Skeletal muscle tissue (tissue), 4 donors: ENCODE results near the gene KRT14. TPM values are rescaled to one million over a fixed set of nuclear protein-coding genes. Genes with fewer than 3 reads are reported as not detected.

Experiments used
- H3K27ac ChIP-seq: one replicate; pipeline ENCODE4 v1.7.0; 2013; ENCODE audit warnings: mild to moderate bottlenecking, low read depth, low read length, inconsistent platforms
- H3K27me3 ChIP-seq, 3 donors: one replicate each; pipeline ENCODE4 v1.7.0; 2013; ENCODE audit warnings: low read length in 3 of 3; ENCODE audit not compliant: control insufficient read depth in 3 of 3, insufficient read depth in 3 of 3
- H3K36me3 ChIP-seq, 3 donors: one replicate each; pipeline ENCODE4 v1.7.0; 2013; ENCODE audit warnings: low read length in 3 of 3; ENCODE audit not compliant: control insufficient read depth in 3 of 3, insufficient read depth in 3 of 3
- H3K4me1 ChIP-seq, 3 donors: one replicate each; pipeline ENCODE4 v1.7.0; 2013; ENCODE audit warnings: low read length in 3 of 3, mild to moderate bottlenecking in 3 of 3; ENCODE audit not compliant: control insufficient read depth in 3 of 3, insufficient read depth in 3 of 3
- H3K4me3 ChIP-seq, 3 donors: one replicate each; pipeline ENCODE4 v1.7.0; 2013; ENCODE audit warnings: low read length in 3 of 3
- H3K9ac ChIP-seq, 3 donors: one replicate each; pipeline ENCODE4 v1.7.0; 2013; ENCODE audit warnings: low read length in 3 of 3, mild to moderate bottlenecking in 3 of 3, moderate library complexity in 2 of 3, low read depth in 1 of 3
- H3K9me3 ChIP-seq, 3 donors: one replicate each; pipeline ENCODE4 v1.7.0; 2013; ENCODE audit warnings: low read length in 3 of 3; ENCODE audit not compliant: control insufficient read depth in 3 of 3
- total RNA-seq: library from RNA; depleted of rRNA; stranded (reverse); fragments of >200 nt; gene quantifications from one replicate; pipeline ENCODE4 v1.2.3, GENCODE V29; 2014
- donor health status: Osteomylitis.

The KRT14 gene
- total RNA-seq, 1 donor from 2014 or later = 1.0 TPM

- H3K4me1 ChIP-seq = peaks cover 0 to 3% (median under 1%) of the 10 kb centered on the region in 3 donors
- H3K27me3 ChIP-seq = peaks cover 27 to 65% (median 57%) of the 10 kb centered on the region in 3 donors
- no peak overlapping the region for H3K9ac ChIP-seq
- no peak overlapping the region for H3K27ac ChIP-seq
- no peaks in the 10 kb centered on the region for H3K36me3 ChIP-seq
- H3K9me3 ChIP-seq = no peaks in the 10 kb centered on the region
- no peak overlapping the region for H3K4me3 ChIP-seq
These were observed 53.6 kb downstream of the KRT14 start for GRCh38 chr17:41532947-41533570.

Other genes starting within 250 kb of the KRT14 start
- not detected for gene KRT33A, start 236.1 kb downstream of the KRT14 start, total RNA-seq
- gene KRT33B, start 217.1 kb downstream of the KRT14 start, total RNA-seq = not detected
- not detected for gene KRT34, start 204.6 kb downstream of the KRT14 start, total RNA-seq
- 3.1 TPM for gene KRT31, start 189.3 kb downstream of the KRT14 start, total RNA-seq
- gene KRT37, start 162.3 kb downstream of the KRT14 start, total RNA-seq = not detected
- not detected for gene KRT38, start 145.9 kb downstream of the KRT14 start, total RNA-seq
- gene KRT32, start 119.5 kb downstream of the KRT14 start, total RNA-seq = not detected
- gene KRT35, start 105.7 kb downstream of the KRT14 start, total RNA-seq = not detected
- gene KRT36, start 97.0 kb downstream of the KRT14 start, total RNA-seq = not detected
- not detected for gene KRT13, start 81.3 kb downstream of the KRT14 start, total RNA-seq
- not detected for gene KRT15, start 68.0 kb downstream of the KRT14 start, total RNA-seq
- not detected for gene KRT19, start 58.6 kb downstream of the KRT14 start, total RNA-seq
- not detected for gene KRT9, start 14.8 kb downstream of the KRT14 start, total RNA-seq
- 0.52 TPM for gene KRT16, start 25.9 kb upstream of the KRT14 start, total RNA-seq
- gene KRT17, start 37.7 kb upstream of the KRT14 start, total RNA-seq = 2.1 TPM
- gene EIF1, start 102.0 kb upstream of the KRT14 start, total RNA-seq = 100 TPM
- gene GAST, start 125.4 kb upstream of the KRT14 start, total RNA-seq = not detected
- not detected for gene HAP1, start 147.7 kb upstream of the KRT14 start, total RNA-seq
- gene JUP, start 199.8 kb upstream of the KRT14 start, total RNA-seq = 24.5 TPM
- 31.8 TPM for gene P3H4, start 225.1 kb upstream of the KRT14 start, total RNA-seq
- gene FKBP10, start 226.1 kb upstream of the KRT14 start, total RNA-seq = 76.2 TPM
- 32.4 TPM for gene NT5C3B, start 249.3 kb upstream of the KRT14 start, total RNA-seq